Stimulated activated naive CD4-positive, alpha-beta T cell treated with Interleukin-2 at 50 U/mL for 16 hours (primary cell): ENCODE measurements around the gene PCCA.
"Not testable (repeated sequence)": the region's sequence is repeated elsewhere in the genome, so short reads cannot be mapped to it uniquely, and the experiment has no call there.

Experiments
- DNase-seq: peaks from one replicate; lab custom pipeline; 2025; lab: John Stamatoyannopoulos, UW

Gene PCCA

GRCh38 chr13:100306434-100306999 lies 217.6 kb downstream of the PCCA start:
- DNase-seq: no peak

GRCh38 chr13:100314132-100314910 lies 225.4 kb downstream of the PCCA start:
- DNase-seq: no peak

GRCh38 chr13:100315522-100315921 lies 226.6 kb downstream of the PCCA start:
- no peak for DNase-seq

- not testable (repeated sequence) for DNase-seq
These were observed 229.6 kb downstream of the PCCA start for GRCh38 chr13:100318473-100318872.

GRCh38 chr13:100323937-100324336 lies 235.0 kb downstream of the PCCA start:
- DNase-seq: no peak

- no peak for DNase-seq
These were observed 241.8 kb downstream of the PCCA start for GRCh38 chr13:100330662-100331061.

GRCh38 chr13:100333141-100333540 lies 244.2 kb downstream of the PCCA start:
- DNase-seq: no peak

GRCh38 chr13:100334214-100334613 lies 245.3 kb downstream of the PCCA start:
- no peak for DNase-seq

- DNase-seq: no peak
These were observed 248.1 kb downstream of the PCCA start for GRCh38 chr13:100336795-100337516.

GRCh38 chr13:100338275-100338674 lies 249.4 kb downstream of the PCCA start:
- DNase-seq: no peak

GRCh38 chr13:100339411-100339940 lies 250.6 kb downstream of the PCCA start:
- no peak for DNase-seq

GRCh38 chr13:100340865-100341264 lies 252.0 kb downstream of the PCCA start:
- DNase-seq: no peak

GRCh38 chr13:100341327-100341726 lies 252.4 kb downstream of the PCCA start:
- no peak for DNase-seq

GRCh38 chr13:100344544-100344943 lies 255.7 kb downstream of the PCCA start:
- no peak for DNase-seq

- no peak for DNase-seq
These were observed 259.1 kb downstream of the PCCA start for GRCh38 chr13:100347968-100348367.

GRCh38 chr13:100349594-100349993 lies 260.7 kb downstream of the PCCA start:
- DNase-seq: no peak

GRCh38 chr13:100350601-100351000 lies 261.7 kb downstream of the PCCA start:
- DNase-seq: no peak

GRCh38 chr13:100356426-100356825 lies 267.5 kb downstream of the PCCA start:
- no peak for DNase-seq

- DNase-seq: no peak
These were observed 268.0 kb downstream of the PCCA start for GRCh38 chr13:100356889-100357288.

- no peak for DNase-seq
These were observed 268.9 kb downstream of the PCCA start for GRCh38 chr13:100357764-100358163.

GRCh38 chr13:100361504-100361903 lies 272.6 kb downstream of the PCCA start:
- no peak for DNase-seq

GRCh38 chr13:100362371-100362770 lies 273.5 kb downstream of the PCCA start:
- no peak for DNase-seq

- no peak for DNase-seq
These were observed 273.9 kb downstream of the PCCA start for GRCh38 chr13:100362781-100363180.
